ENCODE measurements around the gene LARP1. TPM values are rescaled to one million over a fixed set of nuclear protein-coding genes. Genes with fewer than 3 reads are reported as not detected.
"Not testable (repeated sequence)": the region's sequence is repeated elsewhere in the genome, so short reads cannot be mapped to it uniquely, and the experiment has no call there.

LARP1 gene
- total RNA-seq, 2 experiments from 2014 or later = 203 to 213 TPM

GRCh38 chr5:154723740-154724505 lies 31.3 kb upstream of the LARP1 start:
- no peaks in the 10 kb centered on the region for H3K9me3 Mint-ChIP-seq
- ChIA-PET CTCF (interaction anchor here (1.0 to 1.7 kb wide), 3 partner anchors 8 to 11 kb away, joined by 4 read pairs; no protein-coding TSS in a partner anchor), POLR2A (no interaction called here)
- H3K27ac Mint-ChIP-seq = no peak overlapping the region
- DNase-seq = no peak
- peaks cover 2% of the 10 kb centered on the region for H3K27me3 Mint-ChIP-seq
- H3K4me3 Mint-ChIP-seq = no peak overlapping the region
- no peaks in the 10 kb centered on the region for H3K4me1 Mint-ChIP-seq
- no peaks in the 10 kb centered on the region for H3K36me3 Mint-ChIP-seq (ENCODE audit: low read depth)

GRCh38 chr5:154727361-154727760 lies 27.8 kb upstream of the LARP1 start:
- H3K4me3 Mint-ChIP-seq = no peak overlapping the region
- CTCF ChIA-PET = no interaction called here
- H3K4me1 Mint-ChIP-seq = no peaks in the 10 kb centered on the region

GRCh38 chr5:154728939-154729588 lies 26.1 kb upstream of the LARP1 start:
- ChIA-PET POLR2A (interaction anchor here (0.5 kb wide), 1 partner anchor 14 kb away, joined by 3 read pairs; no protein-coding TSS in a partner anchor), CTCF (interaction anchor here (1.5 kb wide), 1 partner anchor 12 kb away, joined by 3 read pairs; no protein-coding TSS in a partner anchor)
- Mint-ChIP-seq H3K36me3 (ENCODE audit: low read depth) (no peaks in the 10 kb centered on the region), H3K4me1 (no peaks in the 10 kb centered on the region), H3K4me3 (no peak overlapping the region), H3K27me3 (peaks cover 5% of the 10 kb centered on the region), H3K27ac (no peak overlapping the region), H3K9me3 (no peaks in the 10 kb centered on the region)
- no peak for DNase-seq

More at GRCh38 chr5:154727361-154727760, 27.8 kb upstream of the LARP1 start:
- POLR2A ChIA-PET = no interaction called here
- Mint-ChIP-seq H3K27me3 (peaks cover 3% of the 10 kb centered on the region), H3K27ac (no peak overlapping the region), H3K9me3 (no peaks in the 10 kb centered on the region), H3K36me3 (ENCODE audit: low read depth) (no peaks in the 10 kb centered on the region)
- DNase-seq = no peak

GRCh38 chr5:154729613-154730012 lies 25.6 kb upstream of the LARP1 start:
- Mint-ChIP-seq H3K36me3 (ENCODE audit: low read depth) (no peaks in the 10 kb centered on the region), H3K9me3 (no peaks in the 10 kb centered on the region), H3K27me3 (peaks cover 5% of the 10 kb centered on the region), H3K27ac (no peak overlapping the region), H3K4me3 (no peak overlapping the region), H3K4me1 (no peaks in the 10 kb centered on the region)
- DNase-seq = no peak
- CTCF ChIA-PET = interaction anchor here (1.5 kb wide), 1 partner anchor 13 kb away, joined by 3 read pairs; no protein-coding TSS in a partner anchor
- POLR2A ChIA-PET = interaction anchor here (0.5 kb wide), 1 partner anchor 15 kb away, joined by 3 read pairs; no protein-coding TSS in a partner anchor

GRCh38 chr5:154730761-154731160 lies 24.4 kb upstream of the LARP1 start:
- H3K27me3 Mint-ChIP-seq; H3K36me3 Mint-ChIP-seq (ENCODE audit: low read depth); POLR2A ChIA-PET; H3K27ac Mint-ChIP-seq; DNase-seq; H3K4me1 Mint-ChIP-seq; H3K4me3 Mint-ChIP-seq; H3K9me3 Mint-ChIP-seq; CTCF ChIA-PET: not testable (repeated sequence)

- ChIA-PET CTCF (no interaction called here), POLR2A (interaction anchor here (0.6 kb wide), 1 partner anchor 191 kb away, joined by 3 read pairs; no protein-coding TSS in a partner anchor)
- DNase-seq = no peak
- Mint-ChIP-seq H3K27me3 (peaks cover 3% of the 10 kb centered on the region), H3K4me1 (no peaks in the 10 kb centered on the region), H3K4me3 (no peak overlapping the region), H3K36me3 (ENCODE audit: low read depth) (no peaks in the 10 kb centered on the region), H3K27ac (no peak overlapping the region), H3K9me3 (no peaks in the 10 kb centered on the region)
These were observed 23.0 kb upstream of the LARP1 start for GRCh38 chr5:154732212-154732611.

- no peak for DNase-seq
- CTCF ChIA-PET = interaction anchor here (1.1 to 1.2 kb wide), 2 partner anchors 10 to 52 kb away, joined by 4 read pairs; no protein-coding TSS in a partner anchor
- Mint-ChIP-seq H3K27me3 (peaks cover 2% of the 10 kb centered on the region), H3K4me3 (no peak overlapping the region), H3K4me1 (no peaks in the 10 kb centered on the region), H3K9me3 (no peaks in the 10 kb centered on the region), H3K27ac (no peak overlapping the region), H3K36me3 (ENCODE audit: low read depth) (no peaks in the 10 kb centered on the region)
- POLR2A ChIA-PET = no interaction called here
These were observed 20.6 kb upstream of the LARP1 start for GRCh38 chr5:154734370-154735248.

- POLR2A ChIA-PET; H3K4me3 Mint-ChIP-seq; H3K27ac Mint-ChIP-seq; H3K27me3 Mint-ChIP-seq; DNase-seq; H3K36me3 Mint-ChIP-seq (ENCODE audit: low read depth); H3K9me3 Mint-ChIP-seq; H3K4me1 Mint-ChIP-seq: not testable (repeated sequence)
- CTCF ChIA-PET = interaction anchor here (1.2 kb wide), 1 partner anchor 51 kb away, joined by 4 read pairs; no protein-coding TSS in a partner anchor
These were observed 19.8 kb upstream of the LARP1 start for GRCh38 chr5:154735362-154735761.

GRCh38 chr5:154736372-154736771 lies 18.8 kb upstream of the LARP1 start:
- POLR2A ChIA-PET; H3K9me3 Mint-ChIP-seq; H3K27ac Mint-ChIP-seq; H3K4me3 Mint-ChIP-seq; H3K4me1 Mint-ChIP-seq; DNase-seq; H3K27me3 Mint-ChIP-seq; H3K36me3 Mint-ChIP-seq (ENCODE audit: low read depth): not testable (repeated sequence)
- CTCF ChIA-PET = interaction anchor here (0.6 kb wide), 1 partner anchor 145 kb away, joined by 3 read pairs; no protein-coding TSS in a partner anchor

GRCh38 chr5:154737667-154738320 lies 17.4 kb upstream of the LARP1 start:
- POLR2A ChIA-PET = no interaction called here
- Mint-ChIP-seq H3K27me3 (no peaks in the 10 kb centered on the region), H3K9me3 (no peaks in the 10 kb centered on the region), H3K27ac (no peak overlapping the region), H3K4me3 (no peak overlapping the region), H3K4me1 (no peaks in the 10 kb centered on the region), H3K36me3 (ENCODE audit: low read depth) (no peaks in the 10 kb centered on the region)
- DNase-seq = no peak
- CTCF ChIA-PET = interaction anchor here (0.6 to 0.8 kb wide), 2 partner anchors 199 to 210 kb away, joined by 3 read pairs; no protein-coding TSS in a partner anchor

- Mint-ChIP-seq H3K27ac (no peak overlapping the region), H3K36me3 (ENCODE audit: low read depth) (no peaks in the 10 kb centered on the region), H3K9me3 (no peaks in the 10 kb centered on the region), H3K4me1 (no peaks in the 10 kb centered on the region), H3K4me3 (no peak overlapping the region), H3K27me3 (no peaks in the 10 kb centered on the region)
- POLR2A ChIA-PET = no interaction called here
- CTCF ChIA-PET = interaction anchor here (1.4 kb wide), 1 partner anchor 12 kb away, joined by 3 read pairs; no protein-coding TSS in a partner anchor
- DNase-seq = no peak
These were observed 14.7 kb upstream of the LARP1 start for GRCh38 chr5:154740483-154740882.

- H3K4me1 Mint-ChIP-seq = no peaks in the 10 kb centered on the region
- H3K27me3 Mint-ChIP-seq = no peaks in the 10 kb centered on the region
- no peak overlapping the region for H3K4me3 Mint-ChIP-seq
- DNase-seq = no peak
- no peaks in the 10 kb centered on the region for H3K36me3 Mint-ChIP-seq (ENCODE audit: low read depth)
- no peak overlapping the region for H3K27ac Mint-ChIP-seq
- POLR2A ChIA-PET = no interaction called here
- CTCF ChIA-PET = interaction anchor here (1.4 kb wide), 1 partner anchor 11 kb away, joined by 3 read pairs; no protein-coding TSS in a partner anchor
- no peaks in the 10 kb centered on the region for H3K9me3 Mint-ChIP-seq
These were observed 14.2 kb upstream of the LARP1 start for GRCh38 chr5:154740957-154741356.

Data from activated CD4-positive, alpha-beta T cell treated with anti-CD3 and anti-CD28 coated beads, Interleukin-2, amount 10 ng/mL, durations not matched to agents 7 days and 5 days (primary cell).